NCI-H510A (cell line): Measurements from ENCODE around the gene RADIL.

Experiments
- DNase-seq: peaks from one replicate; lab custom pipeline; 2025; lab: John Stamatoyannopoulos, UW

The RADIL gene

DNA sequence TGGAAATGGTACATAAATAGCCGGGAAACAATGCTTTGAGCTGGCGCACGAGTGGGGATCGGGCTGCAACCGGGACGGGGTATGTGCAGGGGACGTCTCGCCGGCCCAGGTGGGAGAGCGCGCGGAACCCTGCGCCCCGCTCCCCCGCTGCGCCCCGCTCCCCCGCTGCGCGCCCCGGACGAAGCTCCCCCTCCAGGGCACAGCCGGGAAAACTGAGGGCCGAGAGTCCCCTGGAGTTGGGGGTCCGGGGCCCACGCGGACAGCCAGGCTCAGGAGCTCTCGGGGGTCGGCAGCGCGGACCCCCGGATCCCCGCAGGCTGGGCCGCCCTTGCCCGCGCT is 514 bp downstream of the RADIL start:
- DNase-seq: no peak

DNA sequence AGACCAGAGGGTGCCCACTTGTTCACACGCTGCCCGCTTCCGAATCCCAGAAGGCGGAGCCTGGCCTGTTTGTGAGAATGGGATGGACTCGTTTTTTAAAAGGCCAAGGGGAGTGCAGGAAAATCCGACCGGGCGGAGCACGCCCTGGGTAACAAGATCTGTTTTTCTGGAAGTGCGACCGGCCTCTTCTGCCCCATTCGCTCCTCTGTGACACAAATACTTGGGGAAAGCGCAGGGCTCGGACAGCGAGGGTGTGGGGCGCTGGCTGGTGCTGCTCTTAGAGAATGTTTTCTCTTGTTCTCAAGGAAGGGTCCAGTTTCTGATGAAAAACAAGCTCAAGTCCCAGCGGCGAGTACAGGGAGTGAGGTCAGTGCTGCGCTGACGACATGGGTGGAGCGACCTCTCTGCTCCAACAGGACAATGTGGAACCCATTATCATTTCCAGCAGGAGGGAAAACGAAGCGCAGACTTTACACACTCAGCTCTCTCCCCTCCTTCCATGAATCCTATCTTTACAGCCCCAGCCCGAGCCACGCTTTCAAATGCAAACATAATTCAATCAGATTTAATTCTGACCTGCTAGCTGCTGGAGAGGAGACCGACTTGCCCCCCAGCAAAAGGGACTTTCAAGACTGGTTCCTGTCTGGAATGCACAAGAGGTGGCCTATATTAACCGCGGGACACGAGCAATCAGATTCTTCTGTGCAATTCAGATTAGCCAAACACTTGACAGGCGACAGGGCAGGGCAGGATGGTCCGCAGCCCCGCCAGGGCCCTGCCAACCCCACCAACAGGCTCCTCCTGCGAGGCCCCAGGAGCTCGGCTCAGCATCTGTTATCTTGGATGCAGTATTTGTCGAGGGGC is 1.1 kb downstream of the RADIL start:
- DNase-seq: no peak

DNA sequence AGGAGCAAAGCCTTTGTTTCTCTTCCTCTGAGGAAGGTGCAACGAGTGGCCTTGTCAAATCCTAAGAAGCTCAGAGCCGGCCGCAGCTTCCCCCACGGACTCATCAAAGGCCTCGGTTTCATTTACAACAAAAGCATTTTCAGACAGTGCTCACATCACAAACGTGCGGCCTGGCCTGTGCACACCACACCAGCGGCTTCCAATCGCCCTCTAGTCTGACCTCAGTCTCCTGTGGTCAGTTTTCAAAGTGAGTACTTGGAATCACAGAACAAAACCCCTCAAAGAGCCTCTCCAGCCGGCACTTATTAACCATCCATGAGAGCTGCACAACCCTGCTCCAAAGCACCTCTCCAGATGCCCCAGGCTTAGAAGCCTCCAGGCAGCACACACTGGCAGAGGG is 3.3 kb downstream of the RADIL start:
- no peak for DNase-seq

DNA sequence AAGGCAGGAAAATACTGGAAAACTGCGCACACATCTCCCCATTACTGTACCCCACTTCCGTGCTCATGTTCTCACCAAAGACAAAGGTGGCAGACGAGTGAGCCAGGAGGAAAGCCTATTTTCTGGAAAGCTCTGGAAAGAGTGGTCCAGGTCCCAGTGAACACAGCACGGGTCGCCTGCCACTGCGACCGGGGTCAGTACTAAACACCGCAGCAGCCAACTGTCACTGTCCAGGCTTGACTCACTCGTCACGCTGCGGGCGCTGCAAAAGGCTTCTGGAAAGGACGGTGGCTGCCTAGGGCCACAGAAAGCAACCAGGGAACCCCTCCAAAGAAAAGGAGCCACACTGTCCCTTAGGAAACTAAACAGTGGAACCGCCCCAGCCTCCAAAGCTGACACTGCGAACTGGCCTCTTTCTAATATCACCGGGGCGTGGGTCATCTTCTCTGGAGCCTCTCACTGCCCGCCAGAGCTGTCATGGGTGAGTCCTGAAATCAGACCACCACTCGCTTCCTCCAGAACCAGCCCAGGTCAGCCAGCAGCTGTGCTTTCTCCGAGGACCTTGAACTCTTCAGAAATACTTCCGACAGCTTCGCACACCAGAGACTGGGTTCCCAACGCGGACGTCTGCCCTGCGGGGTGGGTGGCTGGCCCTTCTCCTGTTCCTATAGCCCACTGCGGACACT is 4.0 kb downstream of the RADIL start:
- no peak for DNase-seq

DNA sequence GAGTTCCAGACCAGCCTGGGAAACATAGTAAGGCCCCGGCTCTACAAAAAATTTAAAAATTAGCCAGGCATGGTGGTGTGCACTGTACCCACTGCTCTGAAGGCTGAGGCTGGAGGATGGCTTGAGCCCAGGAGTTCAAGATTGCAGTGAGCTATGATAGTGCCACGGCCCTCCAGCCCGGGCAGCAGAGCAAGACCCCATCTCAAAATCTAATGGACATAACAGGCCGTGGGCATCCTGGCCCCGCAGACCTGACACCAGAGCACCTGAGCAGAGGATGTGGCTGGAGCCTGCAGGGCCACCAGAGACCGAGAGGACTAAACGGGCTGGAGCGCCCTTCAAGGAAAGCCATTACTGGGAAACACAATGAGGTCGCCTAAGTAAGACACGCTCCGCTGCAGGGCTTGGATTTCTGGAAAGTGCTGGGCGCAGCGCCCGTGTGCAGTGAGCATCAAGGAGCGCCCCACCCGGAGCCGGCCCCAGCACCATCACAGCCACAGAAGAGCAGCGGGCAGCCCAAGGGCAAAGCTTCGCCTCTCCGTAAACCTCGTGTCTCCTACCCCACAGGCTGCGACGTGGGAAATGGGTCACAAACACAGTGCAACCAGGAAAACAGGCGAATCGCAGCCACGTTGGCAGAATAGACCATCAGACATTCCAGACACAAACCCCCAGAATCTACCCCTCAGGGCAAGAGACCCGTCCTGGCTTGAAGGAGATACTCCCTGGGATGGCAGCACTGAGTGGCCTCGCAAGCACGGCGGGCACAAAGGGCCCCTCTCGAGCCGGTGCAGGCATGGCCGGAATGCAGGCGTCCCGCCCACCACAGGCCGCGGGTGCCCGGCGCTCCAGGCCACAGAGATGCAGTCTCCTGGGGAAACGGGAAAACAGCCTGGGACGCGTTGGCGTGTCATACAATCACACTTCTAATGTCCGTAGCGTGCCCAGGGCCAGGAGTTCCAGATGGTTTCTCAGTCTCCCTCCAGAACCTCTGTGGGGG is 4.9 kb downstream of the RADIL start:
- DNase-seq: no peak

DNA sequence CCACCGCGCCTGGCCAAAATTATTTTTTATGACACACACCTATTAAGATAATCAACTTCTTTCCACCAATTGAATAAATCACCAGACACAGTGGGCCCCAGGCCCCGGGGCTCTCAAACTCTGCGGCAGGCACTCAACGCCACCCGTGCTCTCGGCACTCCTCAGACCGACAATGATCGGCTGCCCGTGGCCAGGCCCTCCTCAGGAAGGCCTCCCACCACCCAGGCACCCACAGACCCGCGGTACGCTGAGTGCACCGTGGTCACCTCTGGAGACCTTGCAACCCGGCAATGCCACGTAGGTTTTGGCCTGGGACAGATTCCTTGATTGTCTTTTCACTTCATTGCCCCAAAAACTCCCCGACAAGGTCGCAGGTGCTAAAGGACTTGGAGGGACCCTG is 6.9 kb downstream of the RADIL start:
- DNase-seq: no peak

DNA sequence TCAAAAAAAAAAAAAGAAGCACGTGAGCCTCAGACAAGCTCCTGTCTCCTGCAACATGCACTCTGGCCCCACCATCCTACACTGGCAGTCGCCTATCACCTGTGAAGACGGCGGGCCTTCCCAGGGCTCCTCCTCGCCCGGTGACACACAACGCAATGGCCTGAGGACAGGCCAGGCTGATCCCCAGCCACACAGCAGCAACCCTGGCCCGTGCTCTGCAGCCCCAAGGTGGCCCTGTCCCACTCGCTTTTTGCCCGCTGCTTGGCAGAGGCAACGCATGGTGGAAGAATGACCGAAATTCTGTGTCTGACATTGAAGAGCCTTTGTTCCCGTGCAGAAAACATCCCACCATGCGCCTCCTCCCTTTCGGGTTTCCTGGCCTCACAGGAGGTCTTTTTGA is 8.1 kb downstream of the RADIL start:
- DNase-seq: no peak

DNA sequence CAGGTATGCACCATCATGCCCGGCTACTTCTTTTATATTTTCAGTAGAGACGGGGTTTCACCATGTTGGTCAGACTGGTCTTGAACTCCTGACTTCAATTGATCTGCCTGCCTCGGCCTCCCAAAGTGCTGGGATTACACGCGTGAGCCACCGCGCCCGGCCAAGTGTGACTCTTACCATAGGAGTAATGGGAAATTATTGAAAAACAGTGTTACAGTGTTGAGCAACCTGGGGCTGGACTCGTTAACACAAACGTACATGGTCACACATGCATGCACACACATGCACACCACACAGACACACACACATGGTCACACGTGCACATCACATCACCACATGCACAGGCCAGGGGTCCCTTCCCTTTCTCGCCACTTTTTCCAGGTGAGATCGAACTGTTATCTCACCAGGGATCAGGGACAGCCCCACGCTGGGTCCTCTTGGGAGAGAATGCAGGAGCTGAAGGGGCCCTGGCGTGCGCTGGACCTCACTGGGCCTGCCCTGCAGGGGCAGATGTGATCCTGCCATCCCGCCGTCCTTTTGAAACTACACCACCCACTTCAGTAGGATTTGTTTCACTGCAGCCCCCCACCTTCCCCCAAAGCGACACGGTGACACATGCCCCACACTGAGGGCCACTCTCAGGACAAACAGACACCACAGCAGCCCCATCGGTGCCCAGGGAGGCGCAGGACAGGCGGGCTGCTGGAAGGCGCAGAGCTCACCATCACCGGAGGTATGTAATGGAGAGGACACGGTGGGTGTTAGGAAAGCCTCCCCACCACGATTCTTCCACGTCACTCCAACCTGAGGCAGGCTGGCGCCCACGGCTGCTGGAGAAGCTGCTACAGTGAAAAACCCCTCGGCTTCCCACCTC is 10.2 kb downstream of the RADIL start:
- DNase-seq: no peak

DNA sequence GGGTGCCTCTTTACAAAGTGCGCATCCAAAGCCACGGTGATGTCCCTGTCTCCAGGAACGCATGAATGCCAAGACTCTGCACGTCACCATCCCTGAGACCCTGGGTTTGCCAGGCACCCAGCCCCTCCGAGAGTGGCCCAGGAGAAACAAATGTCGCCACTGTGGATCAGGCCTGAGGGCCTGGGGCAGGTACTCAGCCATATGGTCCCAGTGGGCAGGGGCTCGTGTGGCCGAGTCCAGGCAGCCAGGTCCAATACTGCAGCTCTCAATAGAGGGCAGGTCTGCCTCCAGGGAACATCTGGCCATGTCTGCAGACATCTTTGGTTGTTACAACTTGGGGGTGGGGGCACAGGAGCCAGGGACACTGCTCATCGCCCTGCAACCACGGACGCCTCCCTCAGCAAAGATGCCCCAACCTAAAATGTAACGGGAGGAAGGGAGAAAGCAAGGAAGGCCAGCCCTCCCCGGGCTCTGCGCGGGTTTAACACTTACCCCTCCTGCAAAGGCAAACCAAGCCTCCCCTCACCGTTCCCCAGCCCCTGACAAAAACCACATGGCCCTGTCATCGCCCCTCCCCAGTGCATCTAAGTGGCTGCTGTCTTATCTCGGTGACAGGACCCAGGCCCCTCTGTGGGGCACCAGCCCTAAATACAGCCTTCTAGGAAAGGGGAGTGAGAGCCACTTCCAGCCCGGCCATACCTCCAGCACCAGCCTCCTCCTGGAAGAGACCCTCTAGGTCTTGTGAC is 11.4 kb downstream of the RADIL start:
- DNase-seq: no peak

DNA sequence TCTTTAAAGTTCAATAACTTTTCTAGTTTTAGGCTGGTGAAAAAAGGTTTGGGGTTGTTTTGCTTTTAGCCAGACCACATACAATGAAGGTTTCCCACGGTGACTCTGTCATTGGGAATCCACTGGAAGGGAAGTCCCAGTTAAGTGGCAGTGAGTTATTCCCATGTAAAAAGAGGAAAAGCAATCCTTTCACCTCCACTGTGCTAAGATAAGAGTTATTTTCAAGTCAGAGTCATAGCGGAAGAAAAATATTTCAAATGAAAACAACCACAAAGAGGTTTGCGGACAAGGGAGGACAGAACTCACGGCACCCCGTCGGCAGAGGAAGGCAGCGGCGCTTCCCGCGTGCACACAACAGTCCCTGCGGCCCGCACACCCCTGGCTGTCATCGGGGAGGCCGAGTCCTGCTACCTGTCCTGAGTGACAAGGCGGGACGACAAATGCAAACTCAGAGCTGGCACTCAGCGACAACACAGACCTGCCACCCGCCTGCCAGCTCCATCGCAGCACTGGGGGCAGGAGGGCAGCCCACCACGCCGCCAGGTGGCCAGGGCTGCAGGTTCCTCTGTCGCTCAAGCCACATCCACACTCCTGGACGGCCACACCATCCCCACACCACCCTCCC is 12.3 kb downstream of the RADIL start:
- no peak for DNase-seq

DNA sequence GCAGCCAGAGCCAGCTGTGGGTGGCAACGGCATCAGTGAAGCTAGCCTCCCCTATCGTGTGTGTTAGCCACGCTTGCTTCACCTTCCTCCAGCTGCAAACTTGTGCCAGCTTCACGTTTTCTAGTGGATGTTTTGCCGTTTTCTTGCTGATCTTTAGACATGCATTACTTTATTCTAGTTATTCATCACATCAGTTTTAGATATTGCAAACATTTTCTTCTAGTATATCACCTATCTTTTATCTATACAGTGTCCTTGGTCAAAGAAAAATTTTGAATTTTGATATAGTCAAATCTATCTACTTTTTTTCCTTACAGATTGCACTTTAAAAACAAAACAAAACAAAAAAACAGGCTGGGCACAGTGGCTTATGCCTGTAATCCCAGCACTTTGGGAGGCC is 15.0 kb downstream of the RADIL start:
- DNase-seq: no peak

DNA sequence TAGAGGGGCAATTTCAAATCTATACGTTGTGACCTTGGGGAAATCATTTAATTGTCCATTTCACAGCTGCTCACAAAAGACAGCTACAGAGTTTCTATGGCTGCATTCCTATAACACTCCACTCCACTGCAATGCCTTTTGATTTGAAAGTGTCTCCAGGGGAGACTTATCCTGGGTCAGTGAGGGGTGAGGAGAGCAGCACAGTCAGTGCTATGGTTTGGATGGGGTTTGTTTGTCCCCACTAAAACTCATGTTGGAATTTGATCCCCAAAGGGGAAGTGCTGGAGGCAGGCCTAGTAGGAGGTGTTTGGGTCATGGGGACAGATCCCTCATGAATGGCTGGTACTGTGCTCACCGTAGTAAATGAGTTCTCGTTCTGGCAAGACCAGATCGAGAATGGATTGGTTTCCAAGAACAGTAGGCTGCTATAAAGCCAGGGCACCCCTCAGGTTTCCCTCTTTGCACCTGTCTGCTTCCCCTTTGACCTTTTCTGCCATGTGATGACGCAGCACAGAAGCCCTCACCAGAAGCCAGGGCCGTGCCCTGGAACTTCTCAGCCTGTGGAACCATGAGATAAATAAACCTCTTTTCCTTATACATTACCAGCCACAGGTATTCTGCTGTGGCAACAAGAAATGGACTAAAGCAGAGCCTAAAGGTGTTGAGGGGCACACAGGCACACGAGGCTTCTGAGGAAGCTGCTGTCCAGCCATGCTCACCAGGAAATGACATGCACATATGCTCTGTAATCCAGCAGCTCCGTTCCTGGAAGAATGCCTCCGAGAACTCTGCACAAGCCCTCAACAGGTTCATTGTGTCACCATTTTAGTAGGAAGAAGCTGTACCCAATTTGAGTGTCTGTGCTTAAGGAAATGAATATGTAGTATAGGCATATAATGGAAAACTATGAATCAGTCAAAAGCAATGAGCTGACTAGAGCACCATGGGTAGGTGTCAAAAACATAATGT is 16.7 kb downstream of the RADIL start:
- no peak for DNase-seq

DNA sequence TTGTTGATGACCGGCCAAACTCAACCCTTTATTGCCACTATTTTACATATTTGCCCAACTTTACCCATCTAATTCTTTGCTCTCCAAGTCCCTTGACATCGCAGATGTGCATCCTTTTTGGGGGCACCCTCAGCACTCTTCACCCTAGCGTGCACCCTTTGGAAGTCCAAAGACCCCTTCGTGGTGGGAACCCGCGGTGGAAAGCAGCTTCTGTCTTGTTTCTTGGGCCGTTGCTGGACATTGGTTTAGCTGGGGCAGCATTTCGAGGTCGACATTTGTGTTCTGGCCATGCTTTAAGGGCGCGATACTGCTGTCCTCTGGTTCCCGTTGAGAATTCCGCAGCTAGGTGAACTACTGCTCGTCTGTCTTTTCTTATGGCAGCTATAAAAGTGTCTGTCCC is 21.4 kb downstream of the RADIL start:
- no peak for DNase-seq

DNA sequence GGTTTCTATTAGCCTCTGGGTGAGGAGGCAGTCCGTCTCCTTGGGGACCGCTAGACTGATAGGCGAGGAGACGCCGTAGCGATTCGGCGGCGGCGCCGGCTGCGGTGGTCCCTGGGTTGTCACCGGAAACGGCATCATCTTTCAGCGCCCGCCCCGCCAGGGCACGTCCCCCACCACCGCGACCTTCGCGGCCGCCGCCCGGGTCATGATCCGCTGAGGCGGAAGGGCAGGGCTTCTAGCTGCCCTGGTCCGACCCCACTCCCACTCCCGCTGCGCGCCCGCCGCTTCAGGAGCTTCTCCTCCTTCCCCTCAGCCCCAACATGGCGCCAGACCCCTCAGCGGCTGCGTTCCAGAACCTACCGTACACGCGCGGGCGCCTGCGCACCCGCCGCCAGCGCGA is 21.8 kb downstream of the RADIL start, which contains the start of gene PAPOLB:
Gene PAPOLB, minus strand, starts transcription at position 358 of the 400 bp plus-strand sequence. Its CDS starts 220 bp downstream, at position 138.
- DNase-seq: no peak

DNA sequence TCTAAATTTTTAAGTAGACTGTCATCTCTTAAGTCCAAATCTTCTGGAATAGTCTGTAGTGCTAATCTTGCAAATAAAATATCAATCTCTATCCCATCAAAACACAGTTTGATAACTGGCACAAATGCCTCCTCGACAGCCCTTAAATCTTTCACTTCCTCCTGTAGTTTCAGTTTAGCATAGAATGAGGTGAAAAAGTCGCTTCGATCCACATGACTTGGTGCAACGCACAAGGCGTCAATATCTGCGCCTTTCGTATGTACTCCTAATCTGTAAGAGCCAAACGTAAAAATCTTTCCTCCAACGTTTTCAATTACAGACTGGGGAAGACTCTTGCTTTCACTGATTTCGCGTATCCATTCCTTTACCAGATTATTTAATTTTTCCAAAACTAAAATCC is 22.3 kb downstream of the RADIL start:
- DNase-seq: no peak

DNA sequence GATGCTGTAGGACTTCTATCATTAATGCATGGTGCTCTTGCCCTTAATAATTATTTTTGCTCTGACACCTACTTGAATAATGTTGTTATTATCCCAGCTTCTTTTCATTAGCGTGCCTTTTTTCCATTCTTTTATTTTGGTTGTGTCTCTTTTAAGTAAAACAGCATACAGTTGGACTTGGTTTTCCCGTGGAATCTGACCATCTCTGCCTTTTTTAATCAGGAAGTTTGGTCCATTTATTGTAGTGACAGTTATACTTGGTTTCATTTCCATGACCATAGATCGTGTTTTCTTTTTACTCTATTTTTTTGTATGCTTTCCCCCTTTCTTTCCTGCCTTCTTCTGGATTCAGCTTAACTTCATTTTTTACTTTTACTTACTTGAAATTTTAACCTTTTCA is 26.3 kb downstream of the RADIL start:
- no peak for DNase-seq

DNA sequence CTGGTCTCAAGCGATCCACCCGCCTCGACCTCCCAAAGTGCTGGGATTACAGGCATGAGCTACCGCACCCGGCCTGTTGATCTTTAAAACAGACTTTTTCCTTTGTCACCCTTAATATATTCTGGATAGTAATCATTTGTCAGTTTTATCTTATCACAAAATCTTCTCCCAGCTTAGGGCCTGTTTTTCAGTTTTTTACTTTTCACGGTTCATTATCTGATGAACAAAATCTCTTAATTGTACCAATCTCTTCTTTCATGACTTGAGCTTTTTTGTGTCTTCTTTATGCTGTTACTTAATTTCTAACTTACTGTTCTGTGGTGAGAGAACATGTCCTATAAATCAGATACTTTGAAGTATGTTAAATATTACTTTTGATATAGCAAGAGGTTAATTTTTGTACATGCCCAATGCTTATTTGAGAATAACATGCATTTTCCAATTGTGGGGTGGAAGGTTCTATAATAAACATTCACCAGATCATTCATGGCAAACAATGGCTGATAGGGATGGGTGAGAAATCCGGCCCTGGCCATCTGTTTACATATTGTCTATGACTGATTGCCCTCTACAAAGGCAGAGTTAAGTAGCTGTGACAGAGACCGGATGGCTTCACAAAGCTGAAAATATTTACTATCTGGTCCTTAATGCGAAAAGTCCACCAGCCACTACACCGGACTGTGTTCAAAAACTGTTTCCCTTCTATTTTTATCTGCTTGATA is 27.0 kb downstream of the RADIL start:
- no peak for DNase-seq

DNA sequence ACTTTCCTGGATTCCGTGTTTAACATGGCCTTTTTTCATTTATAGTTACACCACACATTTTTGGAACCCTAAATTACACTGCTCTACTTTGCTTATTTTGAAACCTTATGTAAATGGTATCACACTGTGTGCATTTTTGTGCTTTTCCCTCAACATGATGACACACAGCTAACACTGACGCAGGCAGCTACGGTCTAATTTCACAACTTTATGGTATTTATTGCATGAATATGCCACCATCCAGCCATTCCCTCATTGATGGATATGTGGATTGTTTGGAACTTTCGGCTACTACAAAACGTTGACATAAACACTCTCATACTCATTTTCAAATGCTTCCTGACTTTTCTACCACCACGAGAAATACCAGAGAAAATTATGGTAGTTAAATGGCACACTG is 28.6 kb downstream of the RADIL start:
- DNase-seq: no peak
